Iris pigment epithelial cell (primary cell): ENCODE measurements around the gene MAPRE2.

ENCODE experiments used
- DNase-seq: peaks from one replicate; pipeline ENCODE4 v3.0.0-alpha.2; 2011; ENCODE audit warnings: low read depth

MAPRE2 gene

DNA sequence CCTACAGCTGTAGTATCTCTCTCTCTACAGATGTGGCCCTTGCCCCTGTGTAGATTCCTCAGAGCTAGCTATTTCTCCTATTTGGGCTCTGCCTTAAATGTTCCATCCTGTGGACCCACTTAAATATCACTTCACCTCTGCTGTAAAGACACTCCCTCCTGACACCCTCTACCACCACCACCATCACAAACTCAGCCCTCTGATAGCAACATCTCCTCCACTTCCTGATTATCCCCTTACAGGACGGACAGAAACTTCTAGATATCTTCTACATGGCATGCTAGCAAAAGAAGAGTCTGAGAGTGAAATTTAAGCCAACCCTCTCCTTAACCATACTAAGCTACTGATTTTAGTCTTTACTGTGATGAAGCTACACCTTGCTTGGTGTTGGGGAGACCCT lies 3.2 kb upstream of the MAPRE2 start:
- no peak for DNase-seq

DNA sequence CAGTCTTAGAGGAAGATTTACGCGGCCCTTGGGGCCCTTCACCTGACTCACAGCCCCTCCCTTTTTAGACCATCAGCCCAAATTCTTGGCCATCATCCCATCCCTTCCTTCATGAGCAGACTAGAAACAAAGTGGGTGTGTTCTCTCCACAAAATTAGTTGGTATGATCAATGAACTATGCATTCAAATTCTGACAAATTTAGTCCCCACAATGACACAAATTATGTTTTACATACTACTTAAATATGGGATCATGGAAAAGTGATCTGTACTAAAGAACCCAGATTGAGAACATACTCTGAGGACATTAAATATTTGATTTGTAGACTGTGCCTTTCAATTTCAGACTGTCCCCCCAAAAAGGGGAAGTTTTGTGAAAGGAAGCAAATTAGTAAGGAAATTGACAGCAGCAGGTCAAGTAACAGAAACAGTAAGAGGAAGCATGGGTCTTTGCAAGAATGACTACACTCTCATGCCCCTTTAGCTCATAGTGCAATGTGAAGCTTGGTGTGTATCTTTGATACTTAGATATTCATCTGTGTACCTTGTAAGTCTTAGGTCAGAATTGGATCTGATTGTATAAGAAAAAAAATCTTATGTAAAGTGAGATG lies 2.2 kb upstream of the MAPRE2 start:
- no peak for DNase-seq

- no peak for DNase-seq
Measured at GRCh38 chr18:35040638-35040987, 600 bp upstream of the MAPRE2 start.

DNA sequence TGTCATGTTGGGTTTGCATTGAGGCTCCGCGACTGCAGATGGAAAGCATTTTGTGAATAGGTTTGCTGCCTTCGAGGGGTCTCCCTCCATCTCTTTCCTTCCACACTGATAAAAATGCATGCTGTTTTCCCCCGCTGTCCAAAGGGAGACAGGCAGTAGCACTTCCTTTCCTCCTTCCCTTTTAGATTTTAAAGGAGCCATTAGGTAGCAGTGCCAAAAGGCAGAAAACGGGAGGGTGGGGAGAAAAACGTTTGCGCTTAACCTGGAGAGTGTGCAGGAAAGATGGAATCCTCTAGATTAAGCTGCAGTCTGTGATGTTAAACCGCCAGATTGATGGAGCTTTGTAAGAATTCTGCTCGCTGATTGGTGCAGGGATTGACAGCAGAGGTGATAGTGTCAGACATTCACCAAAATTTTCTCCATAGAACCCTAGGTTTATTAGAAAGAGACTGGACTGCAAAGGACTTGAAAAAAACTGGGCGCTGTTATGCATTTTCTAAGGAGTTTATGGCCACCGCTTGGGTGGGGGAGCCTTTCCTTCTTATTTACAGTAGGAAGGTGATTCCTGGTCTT lies 688 bp downstream of the MAPRE2 start:
- DNase-seq: no peak

- DNase-seq: peak; percentile 51
Measured at GRCh38 chr18:35042389-35043071, 1.3 kb downstream of the MAPRE2 start.

DNA sequence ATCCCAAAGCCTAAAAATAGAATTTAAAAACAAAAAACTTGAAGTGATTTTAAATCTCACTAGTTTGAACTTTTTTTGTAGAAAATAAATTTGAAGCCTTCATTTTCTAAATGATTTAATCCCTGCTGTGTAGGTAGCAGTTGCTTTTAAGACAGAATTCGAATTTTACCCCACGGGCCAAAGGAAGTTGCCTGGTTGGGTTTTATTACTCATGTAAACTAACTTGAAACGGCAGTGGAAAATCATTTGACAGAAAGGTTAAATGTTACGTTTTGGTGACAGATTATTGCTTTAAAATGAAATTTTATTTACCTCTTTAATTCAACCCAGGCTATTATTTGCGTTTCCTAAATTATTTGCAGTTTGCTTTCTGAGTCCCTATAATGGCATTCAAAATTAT lies 2.0 kb downstream of the MAPRE2 start:
- no peak for DNase-seq

DNA sequence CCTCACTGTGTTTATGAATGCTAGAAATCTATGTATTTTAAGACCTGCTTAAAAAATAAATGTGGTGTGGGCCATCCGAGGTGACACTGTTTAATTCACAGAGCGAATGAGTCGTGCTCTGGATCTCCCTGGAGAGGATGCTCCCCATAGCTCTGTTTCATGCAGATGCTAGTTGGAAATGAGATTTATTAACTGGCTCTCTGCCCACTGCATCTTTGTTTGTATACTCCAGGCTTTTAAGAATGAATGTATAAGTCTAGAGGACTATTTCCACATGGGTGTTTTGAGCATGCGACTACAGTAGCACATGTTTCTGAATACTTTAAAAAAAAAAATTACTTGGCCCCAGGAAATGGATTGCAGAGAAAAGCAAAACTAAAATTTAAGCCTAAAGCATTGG lies 3.9 kb downstream of the MAPRE2 start:
- peak; percentile 39 for DNase-seq

DNA sequence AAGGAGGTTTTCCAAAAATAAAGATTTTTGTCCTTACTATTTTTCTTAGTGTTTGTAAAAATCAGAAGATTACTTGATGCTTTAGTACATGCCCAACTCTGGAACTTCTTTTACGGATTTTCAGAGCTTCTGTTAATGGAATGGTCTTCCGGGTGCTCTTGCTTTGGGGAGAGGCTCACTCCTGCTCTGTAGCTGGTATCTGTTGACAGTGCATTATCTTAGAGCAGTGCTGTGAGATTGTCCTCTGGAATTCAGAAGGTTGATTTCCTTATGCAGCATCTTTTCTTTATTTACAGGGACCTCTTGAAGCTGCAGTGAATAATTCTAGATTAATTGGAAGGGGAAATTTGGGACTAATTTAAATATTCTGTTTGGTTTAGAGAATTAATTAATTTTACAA lies 4.6 kb downstream of the MAPRE2 start:
- DNase-seq: no peak

DNA sequence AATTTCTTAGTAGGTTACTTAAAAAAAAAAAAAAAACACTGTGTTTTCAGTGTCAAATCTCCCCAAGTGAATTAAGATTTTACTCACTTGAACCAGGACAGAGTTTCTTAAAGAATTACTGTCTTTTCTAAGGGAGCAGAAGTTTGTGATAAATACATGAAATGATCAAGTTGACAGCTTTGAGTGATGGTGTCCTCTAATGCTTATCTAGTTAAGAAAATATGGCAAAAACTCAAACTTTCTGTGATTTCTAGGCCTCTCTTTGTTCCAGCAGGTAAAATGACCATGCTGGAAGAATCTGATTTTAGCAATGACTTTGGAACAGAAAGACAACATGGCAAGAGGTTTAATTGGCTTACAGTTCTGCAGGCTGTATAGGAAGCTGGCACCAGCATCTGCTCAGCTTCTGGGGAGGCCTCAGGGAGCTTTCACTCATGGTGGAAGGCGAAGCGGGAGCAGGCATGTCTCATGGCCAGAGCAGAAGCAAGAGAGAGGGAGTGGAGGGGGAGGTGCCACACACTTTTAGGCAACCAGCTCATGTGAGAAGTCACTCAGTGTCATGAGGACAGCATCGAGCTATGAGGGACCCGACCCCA lies 6.6 kb downstream of the MAPRE2 start:
- DNase-seq: no peak

DNA sequence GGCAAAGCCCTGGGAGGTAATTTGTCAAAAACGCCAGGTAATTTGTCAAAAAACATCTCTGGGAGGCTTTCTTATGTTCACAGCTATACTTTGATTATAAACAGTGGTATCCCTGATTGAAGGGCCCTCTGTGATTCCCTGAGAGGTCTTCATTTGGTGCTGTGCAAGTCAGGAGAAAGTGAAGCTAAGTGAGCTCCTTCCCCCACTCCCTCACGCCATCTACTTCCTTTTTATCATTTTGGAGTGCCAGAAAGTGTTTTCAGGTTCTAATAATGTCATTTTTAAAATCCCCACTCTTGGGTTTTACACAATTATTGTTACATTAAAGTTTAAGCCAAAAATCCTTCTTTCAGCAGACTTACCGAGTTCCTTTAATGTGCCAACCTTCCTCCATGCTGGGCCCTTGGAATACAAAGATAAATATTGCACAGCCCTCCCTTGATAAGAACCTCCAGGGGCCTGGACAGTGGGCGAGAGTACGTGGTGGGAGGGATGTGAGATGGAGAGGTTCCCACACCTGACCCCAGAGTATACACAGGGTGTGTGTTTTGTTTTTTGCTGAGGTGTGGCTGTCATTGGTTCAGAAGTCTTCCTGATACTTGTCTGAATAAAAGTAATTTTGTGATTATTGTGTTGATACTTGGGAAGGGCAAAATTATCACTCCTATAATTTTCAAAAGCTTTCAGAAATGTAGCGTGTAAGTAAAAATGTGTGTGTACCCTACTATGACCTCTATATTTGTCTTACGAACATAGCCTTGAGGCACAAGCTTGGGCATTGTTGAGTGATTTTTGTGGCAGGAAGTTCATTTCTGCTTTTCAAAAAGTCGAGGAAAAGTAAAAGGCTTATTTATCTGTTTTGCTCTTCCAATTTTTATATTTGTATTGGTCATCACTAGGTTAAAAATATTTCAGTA lies 8.2 kb downstream of the MAPRE2 start:
- no peak for DNase-seq

GRCh38 chr18:35050028-35050546 lies 8.9 kb downstream of the MAPRE2 start:
- no peak for DNase-seq

DNA sequence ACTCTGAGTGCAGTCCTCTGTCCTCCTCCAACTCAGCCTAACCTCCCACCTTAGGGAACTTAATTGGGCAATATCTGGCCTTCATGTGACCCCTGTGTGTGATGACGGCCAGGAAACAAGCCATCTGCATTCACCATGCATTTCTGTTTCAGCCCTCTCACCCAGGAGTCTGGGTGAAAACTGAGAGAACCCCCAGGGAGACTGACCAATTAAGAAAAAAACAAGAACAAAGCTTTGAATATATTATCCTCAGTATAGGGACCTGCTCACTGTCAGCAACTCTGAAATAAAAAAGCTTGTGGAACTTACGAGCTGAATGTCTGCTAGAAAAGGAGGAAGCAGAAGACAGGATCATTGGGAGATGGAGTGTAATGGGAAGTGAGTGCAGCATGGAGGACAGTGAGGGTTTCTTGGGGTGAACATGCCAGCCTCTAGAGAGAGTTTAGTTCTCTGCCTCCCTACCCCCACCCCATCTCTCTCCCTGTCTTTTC lies 9.5 kb downstream of the MAPRE2 start:
- DNase-seq: no peak

DNA sequence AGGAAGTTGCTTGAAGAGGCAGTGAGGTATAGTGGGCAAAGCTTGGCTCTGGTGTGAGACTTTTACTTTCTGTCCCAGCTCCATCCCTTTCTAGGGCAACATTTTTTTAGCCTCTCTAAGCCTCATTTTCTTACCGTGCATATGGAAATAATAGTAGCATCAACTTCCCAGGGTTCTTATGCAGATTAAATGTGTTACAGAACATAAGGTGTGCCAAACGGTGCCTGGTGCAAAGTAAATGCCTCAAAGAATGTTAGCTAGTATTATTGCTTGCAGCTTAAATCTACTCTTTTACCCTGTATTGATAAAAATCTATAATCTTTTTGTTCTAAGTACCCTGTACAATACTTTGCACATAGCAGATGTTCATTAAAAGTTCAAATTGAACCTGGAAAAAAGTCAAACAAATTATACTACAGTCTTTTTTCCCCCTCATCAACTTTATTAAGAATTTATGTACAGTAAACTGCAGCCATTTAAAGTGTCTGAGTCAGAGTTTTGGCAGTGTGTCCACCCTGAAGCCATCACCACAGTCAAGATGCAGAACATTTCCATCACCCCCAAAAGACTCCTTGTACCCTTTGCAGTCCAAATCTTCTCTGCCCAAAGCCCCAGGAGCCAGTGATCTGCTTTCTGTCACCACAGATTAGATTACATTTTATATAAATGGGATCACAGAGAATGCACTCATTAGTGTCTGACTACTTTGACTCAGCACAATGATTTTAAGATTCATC lies 10.6 kb downstream of the MAPRE2 start:
- no peak for DNase-seq

GRCh38 chr18:35054401-35054800 lies 13.2 kb downstream of the MAPRE2 start:
- DNase-seq: no peak

- DNase-seq: no peak
Measured at GRCh38 chr18:35055105-35055504, 13.9 kb downstream of the MAPRE2 start.

GRCh38 chr18:35055726-35056125 lies 14.5 kb downstream of the MAPRE2 start:
- no peak for DNase-seq

- no peak for DNase-seq
Measured at GRCh38 chr18:35059280-35059927, 18.2 kb downstream of the MAPRE2 start.

DNA sequence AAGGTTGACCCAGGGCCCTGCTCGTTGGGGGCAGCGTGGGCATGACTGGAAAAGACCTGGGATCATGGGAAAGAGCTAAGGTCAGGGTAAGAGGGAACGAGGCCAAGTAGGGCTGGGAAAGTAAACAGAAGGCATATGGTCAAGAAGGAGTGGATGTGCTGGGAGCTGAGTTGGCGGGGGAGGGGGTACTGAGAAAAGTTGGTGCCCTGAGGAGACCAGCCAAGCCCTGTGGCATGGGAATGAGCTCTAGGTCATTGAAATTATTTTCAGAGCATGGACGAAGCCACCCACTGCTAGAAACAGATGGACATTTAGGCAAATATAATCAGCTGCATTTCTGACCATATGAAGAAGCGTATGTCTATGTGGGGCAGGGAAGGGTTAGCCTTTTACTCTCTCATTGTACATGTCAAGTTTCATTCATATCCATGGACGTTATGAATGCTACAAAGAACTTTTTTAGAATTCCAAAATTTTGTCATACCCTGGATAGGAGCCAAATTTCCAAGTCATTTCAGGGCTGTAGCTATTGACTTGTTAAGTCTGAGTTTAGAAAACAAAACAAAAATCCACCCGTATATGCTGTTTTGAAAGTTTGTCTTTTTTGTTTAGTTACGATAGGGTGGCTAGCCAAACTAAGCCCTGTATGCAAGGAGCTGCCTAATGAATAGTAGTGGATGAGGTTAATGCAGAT lies 19.1 kb downstream of the MAPRE2 start:
- no peak for DNase-seq

GRCh38 chr18:35061336-35061735 lies 20.1 kb downstream of the MAPRE2 start:
- DNase-seq: no peak

DNA sequence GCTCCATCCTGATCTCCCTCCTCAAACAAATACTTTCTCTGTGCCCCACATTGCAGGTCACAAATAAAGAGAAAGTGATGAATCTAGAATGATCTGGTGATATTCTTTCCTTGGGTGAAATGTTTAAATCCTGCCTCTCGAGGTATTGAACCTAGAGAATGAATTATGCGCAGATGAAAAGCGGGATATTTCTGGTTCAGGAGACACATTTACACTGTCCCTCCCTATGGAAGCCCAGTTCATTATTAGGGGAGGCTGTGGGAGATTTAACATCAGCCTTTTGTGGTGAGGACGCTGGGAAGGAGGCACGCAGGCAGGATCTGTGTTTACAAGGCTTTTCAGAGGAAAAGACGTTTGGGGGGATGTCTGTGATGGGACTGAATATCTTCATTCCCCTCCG lies 20.6 kb downstream of the MAPRE2 start:
- no peak for DNase-seq
